WTC11 (cell line): Measurements from ENCODE around the gene CDNF. TPM values are rescaled to one million over a fixed set of nuclear protein-coding genes. Genes with fewer than 3 reads are reported as not detected.

ENCODE experiments used
- ATAC-seq: fragments of 200-7000 bp; cut with Tn5 transposase; 2 replicates; pipeline ENCODE4 v1.10.0; 2021; ENCODE audit warnings: mild to moderate bottlenecking, moderate library complexity
- Bru-seq: library from RNA; stranded (reverse); fragments of 400-500 nt; gene quantifications from one replicate; lab custom pipeline; 2021; lab: Mats Ljungman, UMichigan
- CTCF ChIA-PET: fragments of 300-600 bp; sonication (Branson Sonifier 250); formaldehyde crosslinking; loops from one replicate; lab custom pipeline; 2021; ENCODE audit warnings: antibody characterized with exemption; lab: Charles Lee
- POLR2A ChIA-PET: fragments of 350-600 bp; sonication (Branson Sonifier 250); formaldehyde crosslinking; loops from one replicate; lab custom pipeline; 2021; ENCODE audit warnings: antibody characterized with exemption; lab: Charles Lee
- DNase-seq: peaks from one replicate; pipeline ENCODE4 v3.0.0; 2021; ENCODE audit warnings: low spot score
- H3K27ac Mint-ChIP-seq: 2 replicates; pipeline ENCODE4 v1.8.0; 2021; ENCODE audit warnings: mixed read lengths
- H3K27me3 Mint-ChIP-seq: 2 replicates; pipeline ENCODE4 v1.8.0; 2021; ENCODE audit warnings: low read depth, mild to moderate bottlenecking, moderate library complexity, mixed read lengths
- H3K36me3 Mint-ChIP-seq: 2 replicates; pipeline ENCODE4 v1.8.0; 2021; ENCODE audit warnings: mixed read lengths
- H3K4me1 Mint-ChIP-seq: 2 replicates; pipeline ENCODE4 v1.8.0; 2022; ENCODE audit warnings: mixed read lengths
- H3K4me3 Mint-ChIP-seq: 2 replicates; pipeline ENCODE4 v1.8.0; 2021; ENCODE audit warnings: mild to moderate bottlenecking, moderate library complexity, mixed read lengths
- H3K9me3 Mint-ChIP-seq: 2 replicates; pipeline ENCODE4 v1.8.0; 2021; ENCODE audit warnings: mixed read lengths
- ARID4B ChIP-seq: sonication (generic); formaldehyde crosslinking; IDR thresholded peaks from 2 replicates; pipeline ENCODE4 v1.8.0; 2023; ENCODE audit warnings: missing genetic modification reagents, mild to moderate bottlenecking, borderline replicate concordance
- ATF1 ChIP-seq: sonication (generic); formaldehyde crosslinking; IDR thresholded peaks from 2 replicates; pipeline ENCODE4 v1.8.1; 2023; ENCODE audit warnings: mild to moderate bottlenecking, moderate library complexity, missing genetic modification reagents
- CBFB ChIP-seq: sonication (generic); formaldehyde crosslinking; IDR thresholded peaks from 2 replicates; pipeline ENCODE4 v1.8.1; 2022; ENCODE audit warnings: mild to moderate bottlenecking, low read depth, missing genetic modification reagents
- CREM ChIP-seq: sonication (generic); formaldehyde crosslinking; IDR thresholded peaks from 2 replicates; pipeline ENCODE4 v1.8.1; 2022; ENCODE audit warnings: mild to moderate bottlenecking, missing genetic modification reagents, moderate library complexity
- CTCF ChIP-seq: fragments of 200-600 bp; IDR thresholded peaks from 2 replicates; pipeline ENCODE4 v1.8.0; 2022; ENCODE audit warnings: antibody characterized with exemption
- ETV6 ChIP-seq: sonication (generic); formaldehyde crosslinking; IDR thresholded peaks from 2 replicates; pipeline ENCODE4 v1.8.1; 2022; ENCODE audit warnings: mild to moderate bottlenecking, missing genetic modification reagents
- FOXK1 ChIP-seq: sonication (generic); formaldehyde crosslinking; IDR thresholded peaks from 2 replicates; pipeline ENCODE4 v1.8.0; 2022; ENCODE audit warnings: mild to moderate bottlenecking, moderate library complexity, missing genetic modification reagents
- GABPB1 ChIP-seq: sonication (generic); formaldehyde crosslinking; IDR thresholded peaks from 2 replicates; pipeline ENCODE4 v1.8.1; 2023; ENCODE audit warnings: mild to moderate bottlenecking, missing genetic modification reagents
- HMGA2 ChIP-seq: fragments of 250-450 bp; sonication (Bioruptor Pico); IDR thresholded peaks from 2 replicates; pipeline ENCODE4 v1.4.0; 2021; ENCODE audit warnings: mild to moderate bottlenecking, moderate library complexity
- IRF2 ChIP-seq: sonication (generic); formaldehyde crosslinking; IDR thresholded peaks from 2 replicates; pipeline ENCODE4 v1.8.0; 2022; ENCODE audit warnings: low read depth, missing genetic modification reagents, borderline replicate concordance
- NFE2L1 ChIP-seq: sonication (generic); formaldehyde crosslinking; IDR thresholded peaks from 2 replicates; pipeline ENCODE4 v1.8.1; 2023; ENCODE audit warnings: missing genetic modification reagents
- NR2C2 ChIP-seq: sonication (generic); formaldehyde crosslinking; IDR thresholded peaks from 2 replicates; pipeline ENCODE4 v1.8.0; 2022; ENCODE audit warnings: mild to moderate bottlenecking, missing genetic modification reagents
- PREB ChIP-seq: sonication (generic); formaldehyde crosslinking; IDR thresholded peaks from 2 replicates; pipeline ENCODE4 v1.8.1; 2022; ENCODE audit warnings: mild to moderate bottlenecking, missing genetic modification reagents, moderate library complexity, borderline replicate concordance
- SMAD3 ChIP-seq: sonication (generic); formaldehyde crosslinking; IDR thresholded peaks from 2 replicates; pipeline ENCODE4 v1.8.0; 2022; ENCODE audit warnings: missing genetic modification reagents, mild to moderate bottlenecking, borderline replicate concordance
- TP53 ChIP-seq: sonication (generic); formaldehyde crosslinking; IDR thresholded peaks from 2 replicates; pipeline ENCODE4 v1.8.1; 2023; ENCODE audit warnings: mild to moderate bottlenecking, missing genetic modification reagents
- long read RNA-seq, 3 experiments: library from RNA in 1 of 3; library from capped mRNA in 1 of 3; library from polyadenylated mRNA in 1 of 3; unstranded in 2 of 3; stranded (forward) in 1 of 3; transcript quantifications; one replicate each; pipeline ENCODE4 v2.0.0, GENCODE V29; 2021
- total RNA-seq: library from RNA; stranded (reverse); gene quantifications from 3 replicates; pipeline ENCODE4 v1.2.3, GENCODE V29; 2021
- TF ChIP-seq, protein P1 (sequence below): sonication (generic); formaldehyde crosslinking; IDR thresholded peaks from 2 replicates; pipeline ENCODE4 v1.8.0; 2023; ENCODE audit warnings: mild to moderate bottlenecking, missing genetic modification reagents
- TF ChIP-seq, protein P2 (sequence below): sonication (generic); formaldehyde crosslinking; IDR thresholded peaks from 2 replicates; pipeline ENCODE4 v1.8.0; 2022; ENCODE audit warnings: missing genetic modification reagents
- TF ChIP-seq, protein P3 (sequence below): sonication (generic); formaldehyde crosslinking; conservative IDR thresholded peaks from 2 replicates; pipeline ENCODE4 v1.8.1; 2023; ENCODE audit warnings: mild to moderate bottlenecking, low read depth, missing genetic modification reagents, moderate library complexity

The CDNF gene
- total RNA-seq (0.27 to 1.4 TPM (median 0.41 TPM) in 3 replicates), Bru-seq, nascent RNA (percentile 43 among the genes with signal in this experiment)
- long read RNA-seq, experiment 1, partial matches to known transcripts = 0 of 3 reads
- long read RNA-seq, experiment 1, other reads (novel, unspliced or antisense) = 1 of 3 reads
- long read RNA-seq, experiment 2, partial matches to known transcripts = 0 of 1 reads
- long read RNA-seq, experiment 2, other reads (novel, unspliced or antisense) = 0 of 1 reads
- long read RNA-seq, experiment 3, partial matches to known transcripts = 0 of 1 reads
- long read RNA-seq, experiment 3, other reads (novel, unspliced or antisense) = 1 of 1 reads

DNA sequence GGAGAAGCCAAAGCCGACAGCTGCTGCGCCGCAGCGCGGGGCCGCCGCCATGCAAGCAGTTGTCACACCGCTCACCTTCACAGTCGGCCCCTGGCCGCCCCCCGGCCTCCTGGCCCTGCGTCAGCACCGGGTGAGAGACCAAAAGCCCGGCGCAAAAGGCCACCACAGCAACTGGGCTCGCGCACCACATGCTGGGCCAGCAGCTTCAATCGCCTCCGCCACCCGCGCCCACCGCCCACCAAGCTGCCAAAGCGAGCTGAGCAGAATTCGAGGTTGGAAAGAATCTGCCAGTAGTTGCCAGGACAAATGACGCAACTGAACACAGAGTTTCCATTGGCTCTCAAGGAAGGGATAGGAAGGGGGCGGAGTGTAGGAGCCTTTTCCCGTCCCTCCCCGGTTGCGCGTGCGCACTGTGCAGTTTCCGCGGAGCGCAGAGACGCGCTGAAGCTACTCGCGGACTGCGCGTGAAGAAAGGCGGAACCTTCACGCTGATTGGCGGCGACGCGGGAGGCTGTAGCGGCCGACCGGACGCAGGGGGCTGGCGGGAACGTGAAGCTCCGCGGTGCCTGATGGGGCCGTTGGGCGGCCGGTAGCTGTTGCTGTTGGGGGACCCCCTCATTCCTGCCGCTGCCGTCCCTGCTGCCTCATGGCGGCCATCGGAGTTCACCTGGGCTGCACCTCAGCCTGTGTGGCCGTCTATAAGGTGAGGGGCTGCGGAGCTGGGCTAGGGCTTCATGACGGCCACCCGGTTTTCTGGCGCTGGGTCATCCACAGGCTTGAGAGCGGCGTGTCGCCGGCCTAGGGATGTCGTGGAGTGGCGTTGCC lies at the start of gene CDNF, which contains the start of the genes HSPA14 and MSANTD7:
Gene CDNF (minus strand): TSS at position 281 of the 825 bp plus-strand sequence. CDS start 91 bp downstream, at position 190.
Gene HSPA14 (plus strand): TSS at position 550 of the 825 bp plus-strand sequence. CDS start 97 bp downstream, at position 647.
Gene MSANTD7 (plus strand): TSS at position 550 of the 825 bp plus-strand sequence. CDS start 3,979 bp downstream, outside the sequence.
- Mint-ChIP-seq H3K9me3 (no peaks in the 10 kb centered on the region), H3K4me1 (peaks cover 24% of the 10 kb centered on the region), H3K36me3 (peaks cover 29% of the 10 kb centered on the region), H3K27ac (peak within 1 kb of the TSS; percentile 97), H3K4me3 (peak within 1 kb of the TSS; percentile 91), H3K27me3 (no peaks in the 10 kb centered on the region)
- ChIA-PET CTCF (interaction anchor here (0.8 to 3.2 kb wide), 15 partner anchors 15 to 637 kb away, joined by 3 to 26 read pairs (median 4); partner anchors contain the start of genes DCLRE1C, MEIG1 and SUV39H2), POLR2A (interaction anchor here (0.5 to 2.6 kb wide), 15 partner anchors 11 to 653 kb away, joined by 3 to 75 read pairs (median 4); partner anchors contain the start of genes DCLRE1C, MEIG1, NMT2 and SUV39H2)
- peak; percentile 99 for DNase-seq
- peak; percentile 97 for ATAC-seq
- no peak for TF ChIP-seq TP53 (CRISPR knock-in tag)
- TF ChIP-seq, protein P1, sequence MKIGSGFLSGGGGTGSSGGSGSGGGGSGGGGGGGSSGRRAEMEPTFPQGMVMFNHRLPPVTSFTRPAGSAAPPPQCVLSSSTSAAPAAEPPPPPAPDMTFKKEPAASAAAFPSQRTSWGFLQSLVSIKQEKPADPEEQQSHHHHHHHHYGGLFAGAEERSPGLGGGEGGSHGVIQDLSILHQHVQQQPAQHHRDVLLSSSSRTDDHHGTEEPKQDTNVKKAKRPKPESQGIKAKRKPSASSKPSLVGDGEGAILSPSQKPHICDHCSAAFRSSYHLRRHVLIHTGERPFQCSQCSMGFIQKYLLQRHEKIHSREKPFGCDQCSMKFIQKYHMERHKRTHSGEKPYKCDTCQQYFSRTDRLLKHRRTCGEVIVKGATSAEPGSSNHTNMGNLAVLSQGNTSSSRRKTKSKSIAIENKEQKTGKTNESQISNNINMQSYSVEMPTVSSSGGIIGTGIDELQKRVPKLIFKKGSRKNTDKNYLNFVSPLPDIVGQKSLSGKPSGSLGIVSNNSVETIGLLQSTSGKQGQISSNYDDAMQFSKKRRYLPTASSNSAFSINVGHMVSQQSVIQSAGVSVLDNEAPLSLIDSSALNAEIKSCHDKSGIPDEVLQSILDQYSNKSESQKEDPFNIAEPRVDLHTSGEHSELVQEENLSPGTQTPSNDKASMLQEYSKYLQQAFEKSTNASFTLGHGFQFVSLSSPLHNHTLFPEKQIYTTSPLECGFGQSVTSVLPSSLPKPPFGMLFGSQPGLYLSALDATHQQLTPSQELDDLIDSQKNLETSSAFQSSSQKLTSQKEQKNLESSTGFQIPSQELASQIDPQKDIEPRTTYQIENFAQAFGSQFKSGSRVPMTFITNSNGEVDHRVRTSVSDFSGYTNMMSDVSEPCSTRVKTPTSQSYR (CRISPR knock-in tag) = no peak
- TF ChIP-seq FOXK1 = peak; percentile 84; the same call in 1 of the 2 replicates
- no peak for TF ChIP-seq SMAD3
- TF ChIP-seq PREB (CRISPR knock-in tag) = no peak
- TF ChIP-seq NFE2L1 (CRISPR knock-in tag) = peak; percentile 62; the same call in 1 of the 2 replicates
- TF ChIP-seq, protein P2, sequence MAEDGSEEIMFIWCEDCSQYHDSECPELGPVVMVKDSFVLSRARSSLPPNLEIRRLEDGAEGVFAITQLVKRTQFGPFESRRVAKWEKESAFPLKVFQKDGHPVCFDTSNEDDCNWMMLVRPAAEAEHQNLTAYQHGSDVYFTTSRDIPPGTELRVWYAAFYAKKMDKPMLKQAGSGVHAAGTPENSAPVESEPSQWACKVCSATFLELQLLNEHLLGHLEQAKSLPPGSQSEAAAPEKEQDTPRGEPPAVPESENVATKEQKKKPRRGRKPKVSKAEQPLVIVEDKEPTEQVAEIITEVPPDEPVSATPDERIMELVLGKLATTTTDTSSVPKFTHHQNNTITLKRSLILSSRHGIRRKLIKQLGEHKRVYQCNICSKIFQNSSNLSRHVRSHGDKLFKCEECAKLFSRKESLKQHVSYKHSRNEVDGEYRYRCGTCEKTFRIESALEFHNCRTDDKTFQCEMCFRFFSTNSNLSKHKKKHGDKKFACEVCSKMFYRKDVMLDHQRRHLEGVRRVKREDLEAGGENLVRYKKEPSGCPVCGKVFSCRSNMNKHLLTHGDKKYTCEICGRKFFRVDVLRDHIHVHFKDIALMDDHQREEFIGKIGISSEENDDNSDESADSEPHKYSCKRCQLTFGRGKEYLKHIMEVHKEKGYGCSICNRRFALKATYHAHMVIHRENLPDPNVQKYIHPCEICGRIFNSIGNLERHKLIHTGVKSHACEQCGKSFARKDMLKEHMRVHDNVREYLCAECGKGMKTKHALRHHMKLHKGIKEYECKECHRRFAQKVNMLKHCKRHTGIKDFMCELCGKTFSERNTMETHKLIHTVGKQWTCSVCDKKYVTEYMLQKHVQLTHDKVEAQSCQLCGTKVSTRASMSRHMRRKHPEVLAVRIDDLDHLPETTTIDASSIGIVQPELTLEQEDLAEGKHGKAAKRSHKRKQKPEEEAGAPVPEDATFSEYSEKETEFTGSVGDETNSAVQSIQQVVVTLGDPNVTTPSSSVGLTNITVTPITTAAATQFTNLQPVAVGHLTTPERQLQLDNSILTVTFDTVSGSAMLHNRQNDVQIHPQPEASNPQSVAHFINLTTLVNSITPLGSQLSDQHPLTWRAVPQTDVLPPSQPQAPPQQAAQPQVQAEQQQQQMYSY (CRISPR knock-in tag) = peak; percentile 54
- peak; percentile 64; the same call in 1 of the 2 replicates for TF ChIP-seq ETV6
- TF ChIP-seq ARID4B (CRISPR knock-in tag) = peak; percentile 74; the same call in 1 of the 2 replicates
- no peak for TF ChIP-seq HMGA2 (CRISPR knock-in tag)
- TF ChIP-seq IRF2 (CRISPR knock-in tag) = no peak
- TF ChIP-seq CBFB = no peak
- peak; percentile 88; the same call in 1 of the 2 replicates for TF ChIP-seq CREM (CRISPR knock-in tag)
- no peak for TF ChIP-seq NR2C2 (CRISPR knock-in tag)
- TF ChIP-seq ATF1 (CRISPR knock-in tag) = no peak
- TF ChIP-seq GABPB1 (CRISPR knock-in tag) = peak; percentile 88
- no peak for TF ChIP-seq CTCF
- TF ChIP-seq, protein P3, sequence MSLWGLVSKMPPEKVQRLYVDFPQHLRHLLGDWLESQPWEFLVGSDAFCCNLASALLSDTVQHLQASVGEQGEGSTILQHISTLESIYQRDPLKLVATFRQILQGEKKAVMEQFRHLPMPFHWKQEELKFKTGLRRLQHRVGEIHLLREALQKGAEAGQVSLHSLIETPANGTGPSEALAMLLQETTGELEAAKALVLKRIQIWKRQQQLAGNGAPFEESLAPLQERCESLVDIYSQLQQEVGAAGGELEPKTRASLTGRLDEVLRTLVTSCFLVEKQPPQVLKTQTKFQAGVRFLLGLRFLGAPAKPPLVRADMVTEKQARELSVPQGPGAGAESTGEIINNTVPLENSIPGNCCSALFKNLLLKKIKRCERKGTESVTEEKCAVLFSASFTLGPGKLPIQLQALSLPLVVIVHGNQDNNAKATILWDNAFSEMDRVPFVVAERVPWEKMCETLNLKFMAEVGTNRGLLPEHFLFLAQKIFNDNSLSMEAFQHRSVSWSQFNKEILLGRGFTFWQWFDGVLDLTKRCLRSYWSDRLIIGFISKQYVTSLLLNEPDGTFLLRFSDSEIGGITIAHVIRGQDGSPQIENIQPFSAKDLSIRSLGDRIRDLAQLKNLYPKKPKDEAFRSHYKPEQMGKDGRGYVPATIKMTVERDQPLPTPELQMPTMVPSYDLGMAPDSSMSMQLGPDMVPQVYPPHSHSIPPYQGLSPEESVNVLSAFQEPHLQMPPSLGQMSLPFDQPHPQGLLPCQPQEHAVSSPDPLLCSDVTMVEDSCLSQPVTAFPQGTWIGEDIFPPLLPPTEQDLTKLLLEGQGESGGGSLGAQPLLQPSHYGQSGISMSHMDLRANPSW (CRISPR knock-in tag) = no peak
